H9 (cell line): ENCODE measurements around the gene HDAC6. TPM values are rescaled to one million over a fixed set of nuclear protein-coding genes. Genes with fewer than 3 reads are reported as not detected.

Source experiments
- DNase-seq: peaks from one replicate; pipeline ENCODE4 v3.0.0-alpha.2; 2017
- H2AFZ ChIP-seq: one replicate; pipeline ENCODE4 v1.6.1; 2013; ENCODE audit warnings: mild to moderate bottlenecking, low read length, control low read depth, moderate library complexity
- H2AK5ac ChIP-seq: 2 replicates; pipeline ENCODE4 v1.6.1; 2013; ENCODE audit warnings: low read length, control low read depth, mixed read lengths; ENCODE audit not compliant: insufficient read length
- H2BK120ac ChIP-seq: one replicate; pipeline ENCODE4 v1.6.1; 2013; ENCODE audit warnings: low read depth, mild to moderate bottlenecking, low read length, control low read depth, inconsistent platforms; ENCODE audit not compliant: poor library complexity, severe bottlenecking
- H2BK12ac ChIP-seq: 2 replicates; pipeline ENCODE4 v1.6.1; 2013; ENCODE audit warnings: low read length, control low read depth, mixed read lengths, low read depth; ENCODE audit not compliant: insufficient read length
- H2BK15ac ChIP-seq: 2 replicates; pipeline ENCODE4 v1.6.1; 2013; ENCODE audit warnings: low read depth, low read length, control low read depth
- H2BK20ac ChIP-seq: one replicate; pipeline ENCODE4 v1.6.1; 2013; ENCODE audit warnings: low read depth, mild to moderate bottlenecking, low read length, control low read depth, inconsistent platforms; ENCODE audit not compliant: poor library complexity, severe bottlenecking
- H2BK5ac ChIP-seq: 2 replicates; pipeline ENCODE4 v1.6.1; 2013; ENCODE audit warnings: low read length, control low read depth, mixed read lengths; ENCODE audit not compliant: insufficient read length
- H3K14ac ChIP-seq: 2 replicates; pipeline ENCODE4 v1.6.1; 2013; ENCODE audit warnings: low read length, control low read depth; ENCODE audit not compliant: insufficient read depth
- H3K18ac ChIP-seq: 2 replicates; pipeline ENCODE4 v1.6.1; 2013; ENCODE audit warnings: low read depth, mild to moderate bottlenecking, mixed read lengths, low read length, control low read depth; ENCODE audit not compliant: insufficient read length
- H3K23ac ChIP-seq: 2 replicates; pipeline ENCODE4 v1.6.1; 2013; ENCODE audit warnings: low read length, control low read depth, mixed read lengths, low read depth; ENCODE audit not compliant: insufficient read length
- H3K23me2 ChIP-seq: 2 replicates; pipeline ENCODE4 v1.6.1; 2013; ENCODE audit warnings: low read depth, mild to moderate bottlenecking, mixed read lengths, low read length, control low read depth; ENCODE audit not compliant: insufficient read length, poor library complexity, severe bottlenecking
- H3K27ac ChIP-seq: 2 replicates; pipeline ENCODE4 v1.5.1; 2013; ENCODE audit warnings: low read length, control low read depth, mixed read lengths, low read depth; ENCODE audit not compliant: insufficient read length
- H3K27me3 ChIP-seq: 2 replicates; pipeline ENCODE4 v1.6.1; 2013; ENCODE audit warnings: low read length, control low read depth, inconsistent platforms; ENCODE audit not compliant: insufficient read depth
- H3K4ac ChIP-seq: 2 replicates; pipeline ENCODE4 v1.6.1; 2013; ENCODE audit warnings: low read depth, mild to moderate bottlenecking, control low read depth, inconsistent platforms, low read length, moderate library complexity
- H3K4me1 ChIP-seq: 2 replicates; pipeline ENCODE4 v1.6.1; 2013; ENCODE audit warnings: low read length, control low read depth, inconsistent platforms; ENCODE audit not compliant: insufficient read depth
- H3K4me2 ChIP-seq: 2 replicates; pipeline ENCODE4 v1.6.1; 2013; ENCODE audit warnings: low read length, control low read depth, mixed read lengths; ENCODE audit not compliant: insufficient read length, insufficient read depth
- H3K56ac ChIP-seq: 2 replicates; pipeline ENCODE4 v1.6.1; 2013; ENCODE audit warnings: low read depth, mild to moderate bottlenecking, mixed read lengths, low read length, control low read depth; ENCODE audit not compliant: insufficient read length
- H3K79me1 ChIP-seq: 2 replicates; pipeline ENCODE4 v1.6.1; 2013; ENCODE audit warnings: low read depth, mild to moderate bottlenecking, moderate library complexity, low read length, control low read depth, inconsistent platforms; ENCODE audit not compliant: insufficient read depth, poor library complexity, severe bottlenecking
- H3K79me2 ChIP-seq: 2 replicates; pipeline ENCODE4 v1.6.1; 2013; ENCODE audit warnings: low read length, control low read depth, inconsistent platforms; ENCODE audit not compliant: insufficient read depth
- H3K9ac ChIP-seq: 2 replicates; pipeline ENCODE4 v1.6.1; 2013; ENCODE audit warnings: low read length, control low read depth, mixed read lengths; ENCODE audit not compliant: insufficient read length; ENCODE audit errors: extremely low read depth
- H3K9me3 ChIP-seq: one replicate; pipeline ENCODE4 v1.6.1; 2013; ENCODE audit warnings: low read depth, low read length, inconsistent platforms; ENCODE audit not compliant: control insufficient read depth
- H3T11ph ChIP-seq: one replicate; pipeline ENCODE4 v1.6.1; 2013; ENCODE audit warnings: mild to moderate bottlenecking, low read length, control low read depth, inconsistent platforms
- H4K20me1 ChIP-seq: one replicate; pipeline ENCODE4 v1.6.1; 2013; ENCODE audit not compliant: control insufficient read depth, insufficient read length, insufficient read depth
- H4K5ac ChIP-seq: 2 replicates; pipeline ENCODE4 v1.6.1; 2013; ENCODE audit warnings: low read depth, mild to moderate bottlenecking, mixed read lengths, low read length, control low read depth; ENCODE audit not compliant: insufficient read length
- H4K8ac ChIP-seq: replicated peaks from 2 replicates; pipeline ENCODE4 v1.6.1; 2013; ENCODE audit warnings: low read length, control low read depth, mixed read lengths, low read depth; ENCODE audit not compliant: insufficient read length
- H4K91ac ChIP-seq: 2 replicates; pipeline ENCODE4 v1.6.1; 2013; ENCODE audit warnings: low read depth, mild to moderate bottlenecking, moderate library complexity, mixed read lengths, low read length, control low read depth; ENCODE audit not compliant: insufficient read length
- H3K27ac Mint-ChIP-seq, 3 experiments: 2 replicates in 2 of 3; 3 replicates in 1 of 3; pipeline ENCODE4 v1.8.0; 2020 to 2021; ENCODE audit warnings: mixed read lengths in 3 of 3, mild to moderate bottlenecking in 1 of 3, moderate library complexity in 1 of 3
- H3K27me3 Mint-ChIP-seq: 2 replicates; pipeline ENCODE4 v1.8.0; 2021; ENCODE audit warnings: low read depth, mild to moderate bottlenecking, moderate library complexity, mixed read lengths
- H3K36me3 Mint-ChIP-seq, 3 experiments: 2 replicates in 2 of 3; 3 replicates in 1 of 3; pipeline ENCODE4 v1.8.0; 2020 to 2021; ENCODE audit warnings: low read depth in 3 of 3, mixed read lengths in 3 of 3; ENCODE audit not compliant: insufficient read depth in 1 of 3
- H3K4me1 Mint-ChIP-seq, 2 experiments: 2 replicates each; pipeline ENCODE4 v1.8.0; 2020; ENCODE audit warnings: mixed read lengths in 2 of 2
- H3K4me3 Mint-ChIP-seq, 2 experiments: 2 replicates in 1 of 2; 3 replicates in 1 of 2; pipeline ENCODE4 v1.8.0; 2020 to 2021; ENCODE audit warnings: mild to moderate bottlenecking in 2 of 2, mixed read lengths in 2 of 2, moderate library complexity in 1 of 2
- H3K9me3 Mint-ChIP-seq, 2 experiments: 2 replicates in 1 of 2; 3 replicates in 1 of 2; pipeline ENCODE4 v1.8.0; 2020; ENCODE audit warnings: mild to moderate bottlenecking in 2 of 2, mixed read lengths in 2 of 2, moderate library complexity in 1 of 2
- CTCF ChIP-seq: fragments of 200-600 bp; sonication (generic); conservative IDR thresholded peaks from 3 replicates; pipeline ENCODE4 v1.8.0; 2021; ENCODE audit warnings: antibody characterized with exemption, mild to moderate bottlenecking
- whole genome bisulfite sequencing: extraction: QIAGEN DNeasy Blood & Tissue Kit; methylation state at CpG from one replicate; pipeline ENCODE4 v1.1.7; 2013; ENCODE audit warnings: missing lambda C conversion rate, low lambda C conversion rate, mixed read lengths; ENCODE audit not compliant: insufficient read length; ENCODE audit errors: extremely low coverage; 5-methylcytosine and 5-hydroxymethylcytosine counted together
- total RNA-seq: library from RNA; stranded (reverse); gene quantifications from 2 replicates; pipeline ENCODE4 v1.2.1, GENCODE V29; 2021

Gene HDAC6
- total RNA-seq, 1 experiment from 2014 or later, result 52.8 TPM

DNA sequence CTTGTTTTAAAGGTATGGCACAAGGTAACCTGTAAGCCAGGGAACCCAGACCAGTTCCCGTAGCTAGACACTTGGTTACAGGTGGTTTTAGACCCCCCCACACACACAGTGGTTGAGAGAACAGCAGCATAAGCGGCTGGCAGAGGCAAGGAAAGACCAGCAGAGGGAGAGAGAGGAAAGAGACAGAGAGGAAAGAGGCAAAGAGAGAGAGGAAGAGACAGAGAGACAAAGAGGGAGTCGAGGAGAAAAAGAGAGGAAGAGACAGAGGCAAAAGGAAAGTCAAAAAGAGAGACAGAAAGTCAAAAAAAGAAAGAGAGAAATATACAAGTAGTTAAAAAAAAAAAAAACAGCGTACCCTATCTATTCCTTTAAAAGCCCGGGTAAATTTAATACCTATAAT lies 53.0 kb downstream of the HDAC6 start:
- Histone ChIP-seq H3K56ac (no peak overlapping the region), H3K27ac (no peak overlapping the region), H3K4me2 (no peak overlapping the region), H4K8ac (no peak overlapping the region), H3K4me1 (no peaks in the 10 kb centered on the region), H3K14ac (no peak overlapping the region), H3K9me3 (peaks cover 6% of the 10 kb centered on the region), H3T11ph (no peak overlapping the region), H3K4ac (no peak overlapping the region), H4K20me1 (no peaks in the 10 kb centered on the region), H3K18ac (no peak overlapping the region), H2BK20ac (no peak overlapping the region), H4K91ac (no peak overlapping the region), H3K9ac (no peak overlapping the region), H3K23me2 (no peaks in the 10 kb centered on the region), H3K23ac (no peak overlapping the region), H3K27me3 (no peaks in the 10 kb centered on the region), H3K79me1 (no peaks in the 10 kb centered on the region), H2BK5ac (no peak overlapping the region), H3K79me2 (no peaks in the 10 kb centered on the region), H4K5ac (no peak overlapping the region), H2BK120ac (no peak overlapping the region), H2BK15ac (no peak overlapping the region), H2AK5ac (no peak overlapping the region), H2AFZ (no peak overlapping the region), H2BK12ac (no peak overlapping the region)
- peak; percentile 48; the same call in 2 of the 3 replicates for TF ChIP-seq CTCF
- H3K36me3 Mint-ChIP-seq, result peaks cover 16 to 18% (median 16%) of the 10 kb centered on the region in 3 experiments
- peaks cover 2% of the 10 kb centered on the region; the same call in 1 of the 2 replicates for H3K27me3 Mint-ChIP-seq
- H3K9me3 Mint-ChIP-seq, result peaks cover 68 to 70% of the 10 kb centered on the region in 2 experiments
- no peak overlapping the region for H3K4me3 Mint-ChIP-seq
- WGBS, result no CpG with 5 or more reads among the region's 5 CpGs
- H3K4me1 Mint-ChIP-seq, result peaks cover 6 to 8% of the 10 kb centered on the region in 2 experiments; a peak in 3 of 4 replicates
- peak overlapping the region in 1 of 3 experiments; percentile 43; a peak in 2 of 7 replicates for H3K27ac Mint-ChIP-seq
- DNase-seq, result no peak
